DMS53 treated with DMSO at 0.1 percent for 48 hours (cell line): ENCODE results near the gene PARP1.
"Not testable (repeated sequence)": the region's sequence is repeated elsewhere in the genome, so short reads cannot be mapped to it uniquely, and the experiment has no call there.

Source experiments
- DNase-seq: peaks from one replicate; lab custom pipeline; 2025; ENCODE audit not compliant: unreplicated experiment; lab: John Stamatoyannopoulos, UW

The PARP1 gene

GRCh38 chr1:226355016-226355415 is 52.9 kb downstream of the PARP1 start:
- DNase-seq = no peak

DNA sequence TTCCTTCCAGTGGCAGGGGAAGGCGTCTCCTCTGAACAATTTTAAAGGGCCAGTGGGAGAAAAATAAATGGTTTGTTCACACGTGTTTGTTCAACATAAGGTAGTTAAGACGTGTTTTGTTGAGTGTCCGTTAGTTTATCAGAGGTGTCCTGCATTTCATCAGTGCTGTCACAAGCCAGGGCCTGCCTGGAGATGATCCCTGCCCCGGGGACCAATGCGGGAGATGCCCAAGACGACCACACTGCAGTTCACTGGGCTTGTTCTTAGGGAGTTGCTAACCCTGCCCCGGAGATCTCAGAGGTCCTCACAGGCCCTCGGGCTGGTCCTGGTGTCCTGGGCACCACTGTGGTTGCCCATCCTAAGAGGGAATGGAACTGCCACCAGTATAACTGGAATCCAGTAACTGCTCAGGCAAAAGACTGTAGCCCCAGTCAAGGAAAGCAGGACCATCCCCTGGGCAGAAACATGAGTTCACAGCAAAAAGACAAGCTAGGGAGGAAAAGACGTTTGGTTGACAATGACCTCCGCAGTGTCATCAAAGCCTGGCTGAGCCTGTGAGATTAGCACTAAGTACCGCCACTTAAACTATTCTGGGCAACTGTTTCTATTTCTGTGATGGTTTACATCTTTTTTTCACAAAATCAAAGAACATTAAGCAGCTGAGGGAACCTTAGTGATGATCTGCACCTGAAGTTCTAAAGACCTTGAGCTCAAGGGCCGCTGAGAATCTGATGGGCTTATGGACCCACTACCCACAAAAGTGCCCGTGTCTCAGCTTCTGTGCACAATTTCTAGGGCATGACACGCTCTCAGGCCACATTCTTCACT is 54.0 kb downstream of the PARP1 start:
- DNase-seq = no peak

DNA sequence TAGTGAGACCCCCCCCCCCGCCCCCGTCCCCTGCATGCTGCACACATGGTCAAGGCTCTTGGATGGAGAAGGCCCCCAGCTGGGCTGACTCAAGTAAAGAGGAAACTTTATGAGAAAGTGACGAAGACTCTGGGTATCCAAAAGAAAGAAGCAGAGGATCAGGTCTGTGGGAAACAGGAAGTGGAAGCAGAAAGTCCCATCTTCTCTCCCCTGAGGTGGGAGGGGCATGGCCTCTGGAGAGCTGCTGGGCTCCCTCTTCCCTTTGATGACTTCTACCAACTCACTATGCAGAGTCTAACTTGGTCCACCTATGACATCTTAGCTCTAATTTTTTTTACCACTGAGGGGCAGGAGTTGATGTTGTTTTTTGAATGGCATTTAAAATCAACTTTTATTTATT is 56.2 kb downstream of the PARP1 start:
- DNase-seq = no peak

DNA sequence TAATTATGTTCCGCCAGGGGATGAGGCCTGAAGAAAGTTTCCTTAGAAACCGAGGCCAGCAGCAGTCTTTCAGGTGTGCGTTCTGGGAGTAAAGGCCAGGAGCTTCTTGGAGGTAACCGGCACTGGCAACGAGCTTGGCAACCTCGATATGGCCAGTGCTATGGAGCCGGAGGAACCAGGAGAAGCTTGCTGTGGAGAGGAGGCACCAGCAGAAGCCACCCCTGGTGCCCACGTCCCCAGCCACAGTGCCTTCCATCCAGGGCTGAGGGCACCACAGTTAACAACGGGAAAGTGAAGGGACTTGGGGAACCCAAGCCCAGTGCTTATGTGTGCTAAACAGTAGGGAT is 57.4 kb downstream of the PARP1 start:
- no peak for DNase-seq

DNA sequence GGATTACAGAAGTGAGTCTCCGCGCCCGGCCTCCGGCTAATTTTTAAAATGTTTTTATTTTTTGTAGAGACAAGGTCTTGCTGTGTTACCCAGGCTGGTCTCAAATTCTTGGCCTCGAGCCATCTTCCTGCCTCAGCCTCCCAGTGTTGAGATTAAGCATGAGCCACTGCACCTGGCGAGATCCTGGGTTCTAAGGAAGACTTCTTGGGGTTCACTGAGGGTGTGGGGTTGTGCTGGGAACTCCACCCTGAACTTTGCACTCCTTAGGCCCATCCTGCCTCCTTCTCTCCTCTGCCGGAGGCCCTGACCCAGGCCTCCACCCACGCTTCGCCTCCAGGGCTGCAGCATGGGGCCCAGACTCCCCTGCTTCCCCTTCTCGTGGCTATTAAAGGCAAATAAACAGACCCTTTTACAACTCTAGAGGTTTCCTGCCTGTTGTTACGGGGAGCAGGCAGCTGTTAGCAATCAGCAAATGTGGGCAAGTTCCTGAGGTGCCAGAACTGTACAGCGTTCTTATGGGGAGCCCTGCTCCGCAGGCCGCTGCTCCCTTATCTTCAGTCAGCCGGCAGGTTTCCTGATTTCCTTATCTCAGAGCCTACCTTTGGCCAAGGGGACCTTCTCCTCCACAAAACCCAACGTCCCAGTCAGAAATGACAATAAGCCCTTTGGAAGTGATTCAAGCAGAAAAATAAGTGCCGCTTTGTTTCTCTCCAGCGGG is 57.9 kb downstream of the PARP1 start:
- no peak for DNase-seq

DNA sequence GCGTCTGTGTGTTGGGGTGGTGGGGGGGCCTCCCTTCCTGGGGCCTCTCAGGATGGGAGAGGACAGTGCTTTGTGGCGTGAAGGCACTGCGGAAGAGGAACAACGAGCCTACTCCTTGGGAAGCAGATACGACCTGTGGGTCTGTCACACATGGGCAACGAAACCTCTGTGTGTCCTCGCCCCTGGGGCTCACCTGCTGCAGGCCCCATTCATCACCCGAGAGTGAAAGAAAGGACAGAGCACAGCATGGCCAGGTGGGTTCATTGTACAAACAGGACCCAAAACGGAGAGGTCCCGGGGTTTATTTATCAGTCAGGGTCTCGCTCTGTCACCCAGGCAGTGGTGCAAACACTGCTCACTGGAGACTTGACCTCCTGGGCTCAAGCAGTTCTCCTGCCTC is 58.8 kb downstream of the PARP1 start:
- DNase-seq = no peak

DNA sequence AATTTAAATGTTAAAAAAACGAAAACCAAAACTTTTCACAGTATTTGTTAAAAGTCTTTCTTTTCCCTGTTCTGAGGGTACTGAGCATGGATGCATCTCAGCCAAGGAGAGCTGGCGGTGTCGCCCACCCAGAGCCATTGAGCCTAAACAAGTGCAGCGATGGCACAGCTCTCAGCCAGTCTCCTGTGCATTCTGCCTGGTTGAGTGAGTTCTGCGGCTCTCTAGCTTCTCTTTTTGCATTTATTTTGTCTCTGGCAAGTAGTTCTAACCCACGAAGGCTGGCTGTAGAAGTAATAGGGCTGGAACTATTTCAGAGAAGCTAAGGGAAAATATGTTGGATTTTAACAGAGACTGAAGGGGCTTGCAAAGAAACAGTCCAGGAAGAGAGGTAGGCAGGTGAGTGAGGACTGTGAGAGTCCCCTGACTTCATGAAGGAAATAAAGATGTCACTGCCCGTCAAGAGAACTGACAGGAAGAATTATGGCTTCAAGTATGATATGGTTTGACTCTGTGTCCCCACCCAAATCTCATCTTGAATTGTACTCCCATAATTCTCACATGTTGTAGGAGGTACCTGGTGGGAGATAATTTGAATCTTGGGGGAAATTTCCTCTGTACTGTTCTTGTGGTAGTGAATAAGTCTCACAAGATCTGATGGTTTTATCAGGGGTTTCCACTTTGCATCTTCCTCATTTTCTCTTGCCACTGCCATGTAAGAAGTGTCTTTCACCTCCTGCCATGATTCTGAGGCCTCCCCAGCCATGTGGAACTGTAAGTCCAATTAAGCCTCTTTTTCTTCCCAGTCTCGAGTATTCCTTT is 63.2 kb downstream of the PARP1 start:
- no peak for DNase-seq

GRCh38 chr1:226342656-226343055 is 65.2 kb downstream of the PARP1 start:
- DNase-seq = no peak

GRCh38 chr1:226340111-226340510 is 67.8 kb downstream of the PARP1 start:
- DNase-seq = not testable (repeated sequence)

GRCh38 chr1:226337276-226337875 is 70.5 kb downstream of the PARP1 start:
- DNase-seq = no peak

- DNase-seq = no peak
Observed at GRCh38 chr1:226335661-226336060, 72.2 kb downstream of the PARP1 start.

DNA sequence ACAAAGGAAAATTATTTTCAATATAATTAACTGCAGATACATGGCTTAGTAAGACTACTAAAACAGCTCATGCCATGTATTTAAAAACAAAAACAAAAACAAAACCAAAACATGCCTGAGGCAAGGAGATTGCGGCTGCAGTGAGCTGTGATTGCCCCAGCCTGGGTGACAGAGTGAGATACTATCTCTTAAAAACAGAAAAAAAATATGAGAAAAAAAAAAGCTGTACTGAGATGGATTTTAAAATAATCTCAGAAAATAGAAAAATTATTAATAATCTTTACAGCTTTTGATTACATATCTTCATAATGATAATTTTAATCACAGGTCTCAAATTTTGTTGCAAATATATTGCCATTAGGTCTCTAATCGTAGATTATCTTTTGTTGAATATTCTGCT is 74.9 kb downstream of the PARP1 start:
- DNase-seq = no peak

GRCh38 chr1:226329237-226329636 is 78.7 kb downstream of the PARP1 start:
- no peak for DNase-seq

- no peak for DNase-seq
Observed at GRCh38 chr1:226327761-226328162, 80.1 kb downstream of the PARP1 start.

DNA sequence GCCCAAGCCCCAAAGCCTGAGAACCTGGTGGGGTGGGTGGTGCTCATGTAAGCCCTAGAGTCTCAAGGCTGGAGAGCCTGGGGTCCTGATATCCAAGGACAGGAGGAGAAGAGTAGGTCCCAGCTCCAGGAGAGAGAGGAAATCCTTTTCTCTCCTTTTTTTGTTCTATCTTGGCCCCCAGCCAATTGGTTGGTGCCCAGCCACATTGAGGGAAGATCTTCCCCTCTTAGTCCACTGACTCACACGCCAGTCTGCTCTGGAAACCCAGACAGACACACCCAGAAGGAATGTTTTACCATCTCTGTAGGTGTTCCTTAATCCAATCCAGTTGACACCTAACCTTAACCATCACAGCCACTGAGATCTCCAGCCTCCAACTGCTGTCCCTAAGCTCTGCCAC is 82.7 kb downstream of the PARP1 start:
- no peak for DNase-seq

GRCh38 chr1:226324479-226324878 is 83.4 kb downstream of the PARP1 start:
- no peak for DNase-seq

- DNase-seq = no peak
Observed at GRCh38 chr1:226322986-226323385, 84.9 kb downstream of the PARP1 start.

- DNase-seq = no peak
Observed at GRCh38 chr1:226320930-226321329, 87.0 kb downstream of the PARP1 start.

DNA sequence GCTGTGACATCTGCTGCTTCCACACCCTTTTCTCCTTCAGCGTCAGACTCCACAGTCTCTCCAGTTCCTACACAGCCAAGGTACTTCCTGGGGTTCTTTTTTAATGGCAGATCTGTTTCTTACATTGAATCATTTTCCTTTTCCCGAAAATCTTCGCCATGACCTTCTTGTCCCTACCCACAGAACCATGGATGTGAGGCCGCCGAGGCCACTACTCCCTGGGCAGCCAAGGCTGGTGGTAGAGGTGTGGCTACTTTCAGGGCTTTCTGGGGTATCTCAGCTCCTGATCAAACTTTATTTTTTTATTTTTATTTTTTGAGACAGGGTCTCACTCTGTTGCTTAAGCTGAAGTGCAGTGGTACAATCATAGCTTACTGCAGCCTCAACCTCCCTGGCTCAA is 89.4 kb downstream of the PARP1 start:
- DNase-seq = no peak

GRCh38 chr1:226314055-226314454 is 93.8 kb downstream of the PARP1 start:
- no peak for DNase-seq

DNA sequence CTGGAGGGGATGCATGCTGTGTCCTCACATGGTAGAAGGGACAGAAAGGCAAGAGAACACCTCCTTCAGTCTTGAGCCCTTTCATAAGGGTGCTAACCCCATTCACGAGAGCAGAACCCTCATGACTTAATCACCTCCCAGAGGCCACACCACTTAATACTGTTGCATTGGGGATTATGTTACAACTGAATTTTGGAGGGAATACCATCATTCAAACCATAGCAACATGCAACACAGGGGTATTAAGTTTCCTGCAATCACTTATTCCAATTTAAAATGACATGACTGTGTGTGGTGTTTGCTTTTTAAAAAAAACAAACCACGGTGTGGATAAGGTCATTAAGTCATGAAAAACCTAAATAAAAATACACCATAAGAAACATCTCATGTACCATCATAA is 95.8 kb downstream of the PARP1 start:
- DNase-seq = no peak
